Activated CD8-positive, alpha-beta memory T cell treated with anti-CD3 and anti-CD28 coated beads for 48 hours (primary cell): Measurements from ENCODE around the gene FGD6.
"Not testable (repeated sequence)": the region's sequence is repeated elsewhere in the genome, so short reads cannot be mapped to it uniquely, and the experiment has no call there.

ENCODE experiments used
- DNase-seq, 3 experiments: peaks; one replicate each; pipeline ENCODE4 v3.0.0-alpha.2; 2020; ENCODE audit warnings: low read depth in 2 of 3, low spot score in 2 of 3

FGD6 gene

GRCh38 chr12:95205685-95206084 is 11.6 kb downstream of the FGD6 start:
- no peak for DNase-seq

- DNase-seq: no peak
These were observed 12.1 kb downstream of the FGD6 start for GRCh38 chr12:95205016-95205624.

GRCh38 chr12:95204141-95204866 is 13.0 kb downstream of the FGD6 start:
- DNase-seq: no peak

- no peak for DNase-seq
These were observed 13.7 kb downstream of the FGD6 start for GRCh38 chr12:95203487-95204030.

- no peak for DNase-seq
These were observed 14.4 kb downstream of the FGD6 start for GRCh38 chr12:95202691-95203486.

GRCh38 chr12:95201056-95201670 is 16.1 kb downstream of the FGD6 start:
- no peak for DNase-seq

- DNase-seq: no peak
These were observed 17.0 kb downstream of the FGD6 start for GRCh38 chr12:95200128-95200894.

- DNase-seq: no peak
These were observed 18.4 kb downstream of the FGD6 start for GRCh38 chr12:95198914-95199313.

GRCh38 chr12:95197636-95198035 is 19.6 kb downstream of the FGD6 start:
- no peak for DNase-seq

- not testable (repeated sequence) for DNase-seq
These were observed 20.2 kb downstream of the FGD6 start for GRCh38 chr12:95196875-95197569.

- DNase-seq: no peak
These were observed 22.1 kb downstream of the FGD6 start for GRCh38 chr12:95195122-95195521.

- DNase-seq: no peak
These were observed 24.1 kb downstream of the FGD6 start for GRCh38 chr12:95193139-95193538.

- DNase-seq: no peak
These were observed 25.0 kb downstream of the FGD6 start for GRCh38 chr12:95192271-95192670.

GRCh38 chr12:95191060-95191696 is 26.1 kb downstream of the FGD6 start:
- DNase-seq: no peak

- DNase-seq: no peak
These were observed 29.3 kb downstream of the FGD6 start for GRCh38 chr12:95187865-95188415.

- DNase-seq: no peak
These were observed 31.4 kb downstream of the FGD6 start for GRCh38 chr12:95185854-95186253.

- no peak for DNase-seq
These were observed 32.2 kb downstream of the FGD6 start for GRCh38 chr12:95185072-95185471.

- no peak for DNase-seq
These were observed 33.1 kb downstream of the FGD6 start for GRCh38 chr12:95184121-95184520.

GRCh38 chr12:95182868-95183415 is 34.3 kb downstream of the FGD6 start:
- DNase-seq: no peak
